ENCODE data around the gene CAPRIN2.

Gene CAPRIN2

GRCh38 chr12:30788754-30789153, 34.0 kb upstream of the CAPRIN2 start:
- Histone ChIP-seq H3K9me3 (ENCODE audit: control insufficient read depth, insufficient read depth, low read length) (peaks cover 27% of the 10 kb centered on the region), H3K4me1 (ENCODE audit: control insufficient read depth, insufficient read depth, low read length) (peaks cover 27% of the 10 kb centered on the region), H3K4me3 (ENCODE audit: low read depth, low read length) (no peak overlapping the region), H3K27me3 (ENCODE audit: control insufficient read depth, insufficient read depth, low read length) (no peaks in the 10 kb centered on the region), H3K9ac (ENCODE audit: low read depth, low read length) (no peak overlapping the region), H3K36me3 (ENCODE audit: control insufficient read depth, insufficient read depth, low read length) (no peaks in the 10 kb centered on the region), H3K27ac (ENCODE audit: low read depth, low read length) (no peak overlapping the region)

GRCh38 chr12:30785630-30786029, 30.9 kb upstream of the CAPRIN2 start:
- H3K27me3 ChIP-seq (ENCODE audit: control insufficient read depth, insufficient read depth, low read length) = no peaks in the 10 kb centered on the region
- H3K36me3 ChIP-seq (ENCODE audit: control insufficient read depth, insufficient read depth, low read length) = no peaks in the 10 kb centered on the region
- H3K9ac ChIP-seq (ENCODE audit: low read depth, low read length) = no peak overlapping the region
- H3K9me3 ChIP-seq (ENCODE audit: control insufficient read depth, insufficient read depth, low read length) = peaks cover 49% of the 10 kb centered on the region
- 0 out of 2 replicates have a peak, but pooled peaks cover 10% of the 10 kb centered on the region for H3K4me1 ChIP-seq (ENCODE audit: control insufficient read depth, insufficient read depth, low read length)
- H3K27ac ChIP-seq (ENCODE audit: low read depth, low read length) = peak overlapping the region; percentile 95
- peak overlapping the region; percentile 9; the same call in 1 of the 2 replicates for H3K4me3 ChIP-seq (ENCODE audit: low read depth, low read length)

- Histone ChIP-seq H3K9ac (ENCODE audit: low read depth, low read length) (no peak overlapping the region), H3K9me3 (ENCODE audit: control insufficient read depth, insufficient read depth, low read length) (peaks cover 49% of the 10 kb centered on the region), H3K36me3 (ENCODE audit: control insufficient read depth, insufficient read depth, low read length) (no peaks in the 10 kb centered on the region), H3K27ac (ENCODE audit: low read depth, low read length) (peak overlapping the region; percentile 95), H3K4me3 (ENCODE audit: low read depth, low read length) (peak overlapping the region; percentile 9; the same call in 1 of the 2 replicates), H3K4me1 (ENCODE audit: control insufficient read depth, insufficient read depth, low read length) (0 out of 2 replicates have a peak, but pooled peaks cover 10% of the 10 kb centered on the region), H3K27me3 (ENCODE audit: control insufficient read depth, insufficient read depth, low read length) (no peaks in the 10 kb centered on the region)
Measured at GRCh38 chr12:30784508-30784907, 29.8 kb upstream of the CAPRIN2 start.

- Histone ChIP-seq H3K9me3 (ENCODE audit: control insufficient read depth, insufficient read depth, low read length) (peaks cover 49% of the 10 kb centered on the region), H3K4me3 (ENCODE audit: low read depth, low read length) (0 out of 2 replicates have a peak overlapping the region, but pooled peaks have one; percentile 9), H3K4me1 (ENCODE audit: control insufficient read depth, insufficient read depth, low read length) (0 out of 2 replicates have a peak, but pooled peaks cover 10% of the 10 kb centered on the region), H3K36me3 (ENCODE audit: control insufficient read depth, insufficient read depth, low read length) (no peaks in the 10 kb centered on the region), H3K27ac (ENCODE audit: low read depth, low read length) (no peak overlapping the region), H3K27me3 (ENCODE audit: control insufficient read depth, insufficient read depth, low read length) (no peaks in the 10 kb centered on the region), H3K9ac (ENCODE audit: low read depth, low read length) (no peak overlapping the region)
Measured at GRCh38 chr12:30783946-30784345, 29.2 kb upstream of the CAPRIN2 start.

GRCh38 chr12:30782316-30783173, 27.8 kb upstream of the CAPRIN2 start:
- Histone ChIP-seq H3K36me3 (ENCODE audit: control insufficient read depth, insufficient read depth, low read length) (no peaks in the 10 kb centered on the region), H3K9ac (ENCODE audit: low read depth, low read length) (no peak overlapping the region), H3K4me3 (ENCODE audit: low read depth, low read length) (no peak overlapping the region), H3K27ac (ENCODE audit: low read depth, low read length) (no peak overlapping the region), H3K27me3 (ENCODE audit: control insufficient read depth, insufficient read depth, low read length) (no peaks in the 10 kb centered on the region), H3K9me3 (ENCODE audit: control insufficient read depth, insufficient read depth, low read length) (peaks cover 51% of the 10 kb centered on the region), H3K4me1 (ENCODE audit: control insufficient read depth, insufficient read depth, low read length) (0 out of 2 replicates have a peak, but pooled peaks cover 10% of the 10 kb centered on the region)

- no peaks in the 10 kb centered on the region for H3K4me1 ChIP-seq (ENCODE audit: control insufficient read depth, insufficient read depth, low read length)
- H3K27me3 ChIP-seq (ENCODE audit: control insufficient read depth, insufficient read depth, low read length) = no peaks in the 10 kb centered on the region
- peaks cover 60% of the 10 kb centered on the region for H3K9me3 ChIP-seq (ENCODE audit: control insufficient read depth, insufficient read depth, low read length)
- no peak overlapping the region for H3K27ac ChIP-seq (ENCODE audit: low read depth, low read length)
- no peak overlapping the region for H3K4me3 ChIP-seq (ENCODE audit: low read depth, low read length)
- no peak overlapping the region for H3K9ac ChIP-seq (ENCODE audit: low read depth, low read length)
- H3K36me3 ChIP-seq (ENCODE audit: control insufficient read depth, insufficient read depth, low read length) = no peaks in the 10 kb centered on the region
Measured at GRCh38 chr12:30779578-30779977, 24.8 kb upstream of the CAPRIN2 start.

- Histone ChIP-seq H3K9ac (ENCODE audit: low read depth, low read length) (no peak overlapping the region), H3K36me3 (ENCODE audit: control insufficient read depth, insufficient read depth, low read length) (no peaks in the 10 kb centered on the region), H3K27ac (ENCODE audit: low read depth, low read length) (no peak overlapping the region), H3K27me3 (ENCODE audit: control insufficient read depth, insufficient read depth, low read length) (no peaks in the 10 kb centered on the region), H3K4me1 (ENCODE audit: control insufficient read depth, insufficient read depth, low read length) (no peaks in the 10 kb centered on the region), H3K4me3 (ENCODE audit: low read depth, low read length) (no peak overlapping the region), H3K9me3 (ENCODE audit: control insufficient read depth, insufficient read depth, low read length) (peaks cover 58% of the 10 kb centered on the region)
Measured at GRCh38 chr12:30779178-30779577, 24.4 kb upstream of the CAPRIN2 start.

- Histone ChIP-seq H3K27me3 (ENCODE audit: control insufficient read depth, insufficient read depth, low read length) (no peaks in the 10 kb centered on the region), H3K4me1 (ENCODE audit: control insufficient read depth, insufficient read depth, low read length) (no peaks in the 10 kb centered on the region), H3K9ac (ENCODE audit: low read depth, low read length) (no peak overlapping the region), H3K4me3 (ENCODE audit: low read depth, low read length) (no peak overlapping the region), H3K36me3 (ENCODE audit: control insufficient read depth, insufficient read depth, low read length) (no peaks in the 10 kb centered on the region), H3K9me3 (ENCODE audit: control insufficient read depth, insufficient read depth, low read length) (peaks cover 50% of the 10 kb centered on the region), H3K27ac (ENCODE audit: low read depth, low read length) (no peak overlapping the region)
Measured at GRCh38 chr12:30774599-30774998, 19.8 kb upstream of the CAPRIN2 start.

GRCh38 chr12:30769802-30770201, 15.1 kb upstream of the CAPRIN2 start:
- no peaks in the 10 kb centered on the region; the same call in 1 of the 2 replicates for H3K4me1 ChIP-seq (ENCODE audit: control insufficient read depth, insufficient read depth, low read length)
- no peaks in the 10 kb centered on the region for H3K36me3 ChIP-seq (ENCODE audit: control insufficient read depth, insufficient read depth, low read length)
- H3K27ac ChIP-seq (ENCODE audit: low read depth, low read length) = no peak overlapping the region
- peaks cover 22% of the 10 kb centered on the region for H3K9me3 ChIP-seq (ENCODE audit: control insufficient read depth, insufficient read depth, low read length)
- H3K4me3 ChIP-seq (ENCODE audit: low read depth, low read length) = no peak overlapping the region
- no peak overlapping the region for H3K9ac ChIP-seq (ENCODE audit: low read depth, low read length)
- H3K27me3 ChIP-seq (ENCODE audit: control insufficient read depth, insufficient read depth, low read length) = no peaks in the 10 kb centered on the region

- H3K9me3 ChIP-seq (ENCODE audit: control insufficient read depth, insufficient read depth, low read length) = no peaks in the 10 kb centered on the region
- no peaks in the 10 kb centered on the region for H3K27me3 ChIP-seq (ENCODE audit: control insufficient read depth, insufficient read depth, low read length)
- no peaks in the 10 kb centered on the region; the same call in 1 of the 2 replicates for H3K4me1 ChIP-seq (ENCODE audit: control insufficient read depth, insufficient read depth, low read length)
- H3K4me3 ChIP-seq (ENCODE audit: low read depth, low read length) = no peak overlapping the region
- no peaks in the 10 kb centered on the region for H3K36me3 ChIP-seq (ENCODE audit: control insufficient read depth, insufficient read depth, low read length)
- no peak overlapping the region for H3K9ac ChIP-seq (ENCODE audit: low read depth, low read length)
- no peak overlapping the region for H3K27ac ChIP-seq (ENCODE audit: low read depth, low read length)
Measured at GRCh38 chr12:30764251-30764650, 9.5 kb upstream of the CAPRIN2 start.

GRCh38 chr12:30763053-30763452, 8.3 kb upstream of the CAPRIN2 start:
- H3K4me1 ChIP-seq (ENCODE audit: control insufficient read depth, insufficient read depth, low read length) = no peaks in the 10 kb centered on the region; the same call in 1 of the 2 replicates
- H3K9ac ChIP-seq (ENCODE audit: low read depth, low read length) = no peak overlapping the region
- H3K4me3 ChIP-seq (ENCODE audit: low read depth, low read length) = no peak overlapping the region
- H3K36me3 ChIP-seq (ENCODE audit: control insufficient read depth, insufficient read depth, low read length) = no peaks in the 10 kb centered on the region
- no peaks in the 10 kb centered on the region for H3K27me3 ChIP-seq (ENCODE audit: control insufficient read depth, insufficient read depth, low read length)
- H3K27ac ChIP-seq (ENCODE audit: low read depth, low read length) = no peak overlapping the region
- no peaks in the 10 kb centered on the region for H3K9me3 ChIP-seq (ENCODE audit: control insufficient read depth, insufficient read depth, low read length)
